HG02938 (cell line): Measurements from ENCODE around the gene ETS2.

Experiments used
- ATAC-seq: cut with Tn5 transposase; IDR thresholded peaks from one replicate; pipeline ENCODE4 v1.9.1; 2021; ENCODE audit warnings: mild to moderate bottlenecking, moderate library complexity; ENCODE audit not compliant: unreplicated experiment

Gene ETS2

GRCh38 chr21:38800924-38801744, 4.6 kb upstream of the ETS2 start:
- no peak for ATAC-seq

- ATAC-seq = no peak
Measured at GRCh38 chr21:38802050-38803026, 3.4 kb upstream of the ETS2 start.

- ATAC-seq = no peak
Measured at GRCh38 chr21:38803075-38803660, 2.6 kb upstream of the ETS2 start.

GRCh38 chr21:38804030-38804788, 1.5 kb upstream of the ETS2 start:
- ATAC-seq = no peak

GRCh38 chr21:38804789-38805327, 871 bp upstream of the ETS2 start:
- ATAC-seq = peak; percentile 23

GRCh38 chr21:38806153-38806941, 618 bp downstream of the ETS2 start:
- ATAC-seq = peak; percentile 22

GRCh38 chr21:38806942-38807284, 1.2 kb downstream of the ETS2 start:
- no peak for ATAC-seq

GRCh38 chr21:38807441-38807871, 1.7 kb downstream of the ETS2 start:
- no peak for ATAC-seq

GRCh38 chr21:38807986-38808385, 2.3 kb downstream of the ETS2 start:
- ATAC-seq = no peak

GRCh38 chr21:38809198-38809878, 3.6 kb downstream of the ETS2 start:
- no peak for ATAC-seq

GRCh38 chr21:38810034-38810825, 4.5 kb downstream of the ETS2 start:
- no peak for ATAC-seq

GRCh38 chr21:38810826-38811164, 5.1 kb downstream of the ETS2 start:
- ATAC-seq = no peak

GRCh38 chr21:38811257-38811656, 5.5 kb downstream of the ETS2 start:
- ATAC-seq = no peak

GRCh38 chr21:38813143-38813542, 7.4 kb downstream of the ETS2 start:
- ATAC-seq = no peak

- no peak for ATAC-seq
Measured at GRCh38 chr21:38813547-38813946, 7.8 kb downstream of the ETS2 start.

GRCh38 chr21:38814126-38815059, 8.7 kb downstream of the ETS2 start:
- no peak for ATAC-seq

GRCh38 chr21:38815060-38815405, 9.3 kb downstream of the ETS2 start:
- no peak for ATAC-seq
